Measurements from ENCODE around the gene SIGLEC12.

Gene SIGLEC12

DNA sequence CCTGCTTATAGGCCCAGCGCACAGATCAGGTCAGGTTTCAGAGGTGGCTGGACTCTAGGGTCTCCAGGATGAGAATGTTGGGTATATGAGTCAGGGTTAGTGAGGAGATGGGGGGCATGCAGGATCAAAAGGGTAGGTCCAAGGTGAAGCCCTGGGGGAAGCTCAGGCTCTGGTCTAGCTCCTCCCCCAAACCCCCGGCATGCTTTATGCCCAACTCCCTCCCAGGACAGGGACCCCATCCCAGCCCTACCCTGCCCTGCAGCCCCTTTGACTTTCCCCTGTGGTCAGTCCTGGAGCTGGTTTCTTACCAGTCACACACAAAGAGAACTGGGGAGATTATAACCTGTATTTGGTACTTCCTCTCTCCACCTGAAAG is 33.1 kb downstream of the SIGLEC12 start:
- TF ChIP-seq, protein P1, sequence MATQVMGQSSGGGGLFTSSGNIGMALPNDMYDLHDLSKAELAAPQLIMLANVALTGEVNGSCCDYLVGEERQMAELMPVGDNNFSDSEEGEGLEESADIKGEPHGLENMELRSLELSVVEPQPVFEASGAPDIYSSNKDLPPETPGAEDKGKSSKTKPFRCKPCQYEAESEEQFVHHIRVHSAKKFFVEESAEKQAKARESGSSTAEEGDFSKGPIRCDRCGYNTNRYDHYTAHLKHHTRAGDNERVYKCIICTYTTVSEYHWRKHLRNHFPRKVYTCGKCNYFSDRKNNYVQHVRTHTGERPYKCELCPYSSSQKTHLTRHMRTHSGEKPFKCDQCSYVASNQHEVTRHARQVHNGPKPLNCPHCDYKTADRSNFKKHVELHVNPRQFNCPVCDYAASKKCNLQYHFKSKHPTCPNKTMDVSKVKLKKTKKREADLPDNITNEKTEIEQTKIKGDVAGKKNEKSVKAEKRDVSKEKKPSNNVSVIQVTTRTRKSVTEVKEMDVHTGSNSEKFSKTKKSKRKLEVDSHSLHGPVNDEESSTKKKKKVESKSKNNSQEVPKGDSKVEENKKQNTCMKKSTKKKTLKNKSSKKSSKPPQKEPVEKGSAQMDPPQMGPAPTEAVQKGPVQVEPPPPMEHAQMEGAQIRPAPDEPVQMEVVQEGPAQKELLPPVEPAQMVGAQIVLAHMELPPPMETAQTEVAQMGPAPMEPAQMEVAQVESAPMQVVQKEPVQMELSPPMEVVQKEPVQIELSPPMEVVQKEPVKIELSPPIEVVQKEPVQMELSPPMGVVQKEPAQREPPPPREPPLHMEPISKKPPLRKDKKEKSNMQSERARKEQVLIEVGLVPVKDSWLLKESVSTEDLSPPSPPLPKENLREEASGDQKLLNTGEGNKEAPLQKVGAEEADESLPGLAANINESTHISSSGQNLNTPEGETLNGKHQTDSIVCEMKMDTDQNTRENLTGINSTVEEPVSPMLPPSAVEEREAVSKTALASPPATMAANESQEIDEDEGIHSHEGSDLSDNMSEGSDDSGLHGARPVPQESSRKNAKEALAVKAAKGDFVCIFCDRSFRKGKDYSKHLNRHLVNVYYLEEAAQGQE (IDR thresholded peaks at IDR 0.05; ENCODE audit: insufficient read depth in 1 of 2, low read depth in 2 of 2, low read length in 2 of 2): no peak
- TF ChIP-seq TAF1 (IDR thresholded peaks at IDR 0.05; ENCODE audit: borderline replicate concordance, insufficient read depth, low read length): no peak
- no peak for TF ChIP-seq POLR2AphosphoS5 (IDR thresholded peaks at IDR 0.05; ENCODE audit: low read depth, low read length)
- TF ChIP-seq FOXP2 (optimal IDR thresholded peaks at IDR 0.05; ENCODE audit: borderline replicate concordance, extremely low read depth, extremely low read length, insufficient read depth): no peak
- no peak for TF ChIP-seq SIN3A (IDR thresholded peaks at IDR 0.05; ENCODE audit: borderline replicate concordance, insufficient read depth, low read length)

GRCh38 chr19:51467864-51468544 is 33.6 kb downstream of the SIGLEC12 start:
- no peak for TF ChIP-seq FOXP2 (optimal IDR thresholded peaks at IDR 0.05; ENCODE audit: borderline replicate concordance, extremely low read depth, extremely low read length, insufficient read depth)

DNA sequence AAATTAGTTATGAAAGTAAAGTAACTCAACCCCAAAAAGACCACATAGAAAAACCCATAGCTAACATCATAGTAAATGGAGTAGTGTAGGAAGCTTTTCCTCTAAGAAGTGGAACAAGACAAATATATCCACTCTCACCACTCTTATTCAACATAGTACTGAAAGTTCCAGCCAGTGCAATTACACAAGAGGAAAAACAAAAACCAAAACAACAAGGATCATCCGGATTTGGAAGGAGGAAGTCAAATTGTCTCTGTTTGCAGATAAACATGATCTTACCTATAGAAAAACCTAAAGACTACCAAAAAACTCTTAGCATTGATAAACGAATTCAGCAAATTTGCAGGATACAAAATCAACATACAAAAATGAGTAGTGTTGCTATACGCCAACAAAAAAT is 34.9 kb downstream of the SIGLEC12 start:
- TF ChIP-seq FOXP2 (optimal IDR thresholded peaks at IDR 0.05; ENCODE audit: borderline replicate concordance, extremely low read depth, extremely low read length, insufficient read depth) (no peak), TAF1 (IDR thresholded peaks at IDR 0.05; ENCODE audit: borderline replicate concordance, insufficient read depth, low read length) (no peak), SIN3A (IDR thresholded peaks at IDR 0.05; ENCODE audit: borderline replicate concordance, insufficient read depth, low read length) (no peak), POLR2AphosphoS5 (IDR thresholded peaks at IDR 0.05; ENCODE audit: low read depth, low read length) (no peak)
- TF ChIP-seq, protein P1 (IDR thresholded peaks at IDR 0.05; ENCODE audit: insufficient read depth in 1 of 2, low read depth in 2 of 2, low read length in 2 of 2): no peak

GRCh38 chr19:51462681-51463080 is 38.9 kb downstream of the SIGLEC12 start:
- no peak for TF ChIP-seq FOXP2 (optimal IDR thresholded peaks at IDR 0.05; ENCODE audit: borderline replicate concordance, extremely low read depth, extremely low read length, insufficient read depth)
- no peak for TF ChIP-seq TAF1 (IDR thresholded peaks at IDR 0.05; ENCODE audit: borderline replicate concordance, insufficient read depth, low read length)
- no peak for TF ChIP-seq SIN3A (IDR thresholded peaks at IDR 0.05; ENCODE audit: borderline replicate concordance, insufficient read depth, low read length)

DNA sequence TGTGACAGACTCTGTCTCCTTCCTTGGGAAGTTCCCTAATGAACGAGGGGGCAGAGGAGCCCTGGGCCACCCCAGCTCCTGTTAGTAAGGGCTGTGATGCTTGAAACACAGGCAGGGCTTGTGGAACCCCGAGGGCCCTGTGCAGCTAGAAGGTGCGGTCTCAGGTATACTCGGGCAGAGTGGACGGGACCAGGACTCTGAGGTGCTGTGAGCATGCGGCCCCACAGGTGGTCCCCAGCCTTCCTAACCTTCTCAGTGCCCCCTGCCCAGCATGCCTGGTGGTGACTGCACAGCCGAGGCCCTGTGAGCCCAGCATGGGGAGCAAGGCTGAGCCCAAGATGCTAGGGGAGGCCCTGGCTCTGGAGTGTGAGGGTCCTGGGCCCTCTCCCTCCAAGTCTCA is 39.3 kb downstream of the SIGLEC12 start:
- TF ChIP-seq FOXP2 (optimal IDR thresholded peaks at IDR 0.05; ENCODE audit: borderline replicate concordance, extremely low read depth, extremely low read length, insufficient read depth) (no peak), TAF1 (IDR thresholded peaks at IDR 0.05; ENCODE audit: borderline replicate concordance, insufficient read depth, low read length) (no peak), SIN3A (IDR thresholded peaks at IDR 0.05; ENCODE audit: borderline replicate concordance, insufficient read depth, low read length) (no peak), POLR2AphosphoS5 (IDR thresholded peaks at IDR 0.05; ENCODE audit: low read depth, low read length) (no peak)
- TF ChIP-seq, protein P1 (IDR thresholded peaks at IDR 0.05; ENCODE audit: insufficient read depth in 1 of 2, low read depth in 2 of 2, low read length in 2 of 2): no peak

DNA sequence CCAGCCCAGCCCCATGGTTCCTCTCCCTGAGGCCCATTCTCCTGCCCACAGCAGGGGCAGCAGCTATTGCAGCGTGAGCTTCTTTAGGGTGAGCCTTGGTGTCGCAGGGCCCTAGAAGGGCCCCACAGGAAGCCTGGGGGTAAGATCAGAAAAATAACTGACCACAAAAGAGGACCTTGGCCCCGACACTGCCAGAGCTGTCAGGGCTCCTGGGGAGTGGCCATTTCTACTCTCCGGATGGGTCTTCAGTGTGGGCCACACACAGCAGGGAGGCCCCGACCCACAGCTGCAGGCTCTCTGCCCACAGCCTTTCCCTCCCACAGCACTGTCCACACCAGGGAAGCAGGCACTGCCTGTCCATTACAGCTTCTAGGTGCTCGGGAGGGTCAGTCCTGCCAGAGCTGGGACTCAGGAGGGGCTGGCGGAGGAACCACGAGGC is 39.9 kb downstream of the SIGLEC12 start:
- TF ChIP-seq POLR2AphosphoS5 (IDR thresholded peaks at IDR 0.05; ENCODE audit: low read depth, low read length): no peak
- no peak for TF ChIP-seq SIN3A (IDR thresholded peaks at IDR 0.05; ENCODE audit: borderline replicate concordance, insufficient read depth, low read length)
- no peak for TF ChIP-seq FOXP2 (optimal IDR thresholded peaks at IDR 0.05; ENCODE audit: borderline replicate concordance, extremely low read depth, extremely low read length, insufficient read depth)
- TF ChIP-seq TAF1 (IDR thresholded peaks at IDR 0.05; ENCODE audit: borderline replicate concordance, insufficient read depth, low read length): no peak
- TF ChIP-seq, protein P1 (IDR thresholded peaks at IDR 0.05; ENCODE audit: insufficient read depth in 1 of 2, low read depth in 2 of 2, low read length in 2 of 2): no peak
